ENCODE measurements around the gene MRLN. TPM values are rescaled to one million over a fixed set of nuclear protein-coding genes. Genes with fewer than 3 reads are reported as not detected.
"Not testable (repeated sequence)": the region's sequence is repeated elsewhere in the genome, so short reads cannot be mapped to it uniquely, and the experiment has no call there.

MRLN gene
- polyA plus RNA-seq, 2 donors, result not detected

DNA sequence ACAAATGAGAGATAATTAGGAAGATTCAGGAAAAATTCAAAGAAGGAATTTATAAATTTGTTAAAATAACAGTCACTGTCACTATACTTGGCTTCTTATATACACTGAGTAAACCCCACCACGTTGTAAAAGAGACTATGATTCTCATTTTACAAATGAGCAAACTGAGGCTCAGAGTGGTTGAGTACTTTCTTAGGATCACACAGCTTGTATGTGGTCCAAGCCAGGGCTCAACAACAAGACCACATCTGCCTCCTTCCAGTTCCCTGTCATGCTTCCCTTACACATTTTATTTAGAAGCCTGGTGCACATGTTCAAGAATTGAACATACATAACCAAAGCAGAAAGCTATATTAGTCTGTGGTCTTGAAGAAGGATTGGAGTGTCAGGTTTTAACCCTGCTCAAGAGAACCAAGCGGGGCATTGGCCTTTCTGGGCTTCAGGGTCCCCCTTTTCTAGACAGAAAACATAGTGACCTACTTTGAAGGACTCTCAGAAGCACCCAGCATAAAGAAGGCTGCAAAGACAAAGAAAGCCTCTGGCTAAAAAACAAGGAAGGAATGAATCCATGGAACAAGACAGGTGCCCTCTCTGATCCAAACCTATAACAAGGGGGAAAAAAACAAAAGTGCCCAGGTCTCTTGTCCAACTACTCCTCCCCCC lies 846 bp downstream of the MRLN start:
- H3K27ac ChIP-seq (ENCODE audit: low read depth in 2 of 2, low read length in 1 of 2), result no peak overlapping the region
- H3K27me3 ChIP-seq (ENCODE audit: control insufficient read depth in 1 of 2, insufficient read depth in 2 of 2, low read length in 2 of 2), result peaks cover 0 to 2% of the 10 kb centered on the region in 2 donors
- 65 to 69% methylated on average over 2 of the region's 2 CpGs for WGBS, 2 donors
- no peaks in the 10 kb centered on the region for H3K9me3 ChIP-seq (ENCODE audit: control insufficient read depth in 2 of 2, insufficient read depth in 1 of 2, low read depth in 1 of 2, low read length in 1 of 2)
- no peak overlapping the region for H3K4me3 ChIP-seq (ENCODE audit: low read depth in 1 of 2, low read length in 2 of 2)
- no peaks in the 10 kb centered on the region for H3K36me3 ChIP-seq (ENCODE audit: control insufficient read depth in 2 of 2, insufficient read depth in 2 of 2, low read length in 1 of 2)
- no peaks in the 10 kb centered on the region for H3K4me1 ChIP-seq (ENCODE audit: control insufficient read depth in 2 of 2, insufficient read depth in 2 of 2, low read length in 1 of 2)

DNA sequence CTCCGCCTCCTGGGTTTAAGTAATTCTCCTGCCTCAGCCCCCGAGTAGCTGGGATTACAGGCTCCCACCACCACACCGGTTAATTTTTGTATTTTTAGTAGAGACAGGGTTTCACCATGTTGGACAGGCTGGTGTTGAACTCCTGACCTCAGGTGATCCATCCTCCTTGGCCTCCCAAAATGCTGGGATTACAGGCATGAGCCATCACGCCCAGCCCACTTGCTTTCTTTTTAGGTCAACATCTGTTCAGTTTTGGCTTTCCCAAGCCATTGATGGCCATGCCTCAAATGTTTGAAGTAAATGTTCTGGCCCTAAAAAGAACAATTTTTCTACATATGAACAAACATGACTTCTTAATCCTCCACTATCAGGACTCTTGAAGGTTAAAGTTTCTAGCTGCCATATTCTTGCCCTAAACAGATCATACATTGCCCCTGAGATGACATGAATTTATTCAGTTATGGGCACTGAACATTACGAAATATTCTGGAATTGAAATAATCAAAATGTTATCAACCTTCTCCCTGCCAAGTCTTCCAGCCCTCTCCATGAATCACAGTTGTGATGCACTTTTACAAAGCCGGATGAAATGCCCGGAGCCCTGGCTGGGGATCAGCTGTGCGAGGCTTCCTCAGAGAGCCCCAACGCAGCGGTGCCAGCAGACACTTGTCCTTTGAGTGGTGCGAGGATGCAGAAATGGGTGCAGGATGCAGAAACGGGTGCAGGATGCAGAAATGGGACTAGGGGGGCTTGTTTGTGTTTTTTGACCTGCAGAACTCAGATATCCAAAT lies 2.9 kb downstream of the MRLN start:
- Histone ChIP-seq H3K36me3 (ENCODE audit: control insufficient read depth in 2 of 2, insufficient read depth in 2 of 2, low read length in 1 of 2) (no peaks in the 10 kb centered on the region), H3K4me1 (ENCODE audit: control insufficient read depth in 2 of 2, insufficient read depth in 2 of 2, low read length in 1 of 2) (no peaks in the 10 kb centered on the region), H3K27ac (ENCODE audit: low read depth in 2 of 2, low read length in 1 of 2) (no peak overlapping the region), H3K27me3 (ENCODE audit: control insufficient read depth in 1 of 2, insufficient read depth in 2 of 2, low read length in 2 of 2) (peaks cover 0 to 2% of the 10 kb centered on the region in 2 donors), H3K9me3 (ENCODE audit: control insufficient read depth in 2 of 2, insufficient read depth in 1 of 2, low read depth in 1 of 2, low read length in 1 of 2) (no peaks in the 10 kb centered on the region), H3K4me3 (ENCODE audit: low read depth in 1 of 2, low read length in 2 of 2) (no peak overlapping the region)
- WGBS, 2 donors, result 64 to 66% methylated on average over 12 of the region's 12 CpGs

DNA sequence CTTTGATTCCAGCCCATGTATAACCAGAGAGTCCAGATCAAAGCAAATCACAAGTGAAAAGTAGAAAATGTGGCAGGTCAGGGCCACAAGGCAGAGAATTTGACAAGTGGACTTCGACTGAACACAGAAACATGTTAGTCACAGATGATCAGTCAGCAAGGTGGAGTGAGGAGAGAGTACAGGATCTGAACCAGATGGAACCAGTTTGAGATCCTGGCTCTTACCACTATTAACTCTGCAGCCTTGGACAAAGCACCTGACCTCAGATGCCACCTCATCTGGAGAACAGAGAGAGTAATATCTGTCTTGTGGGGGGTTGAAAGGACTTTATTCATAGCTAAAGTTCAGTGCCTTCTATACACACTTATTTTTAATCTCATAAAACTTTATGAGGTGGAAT lies 4.4 kb downstream of the MRLN start:
- Histone ChIP-seq H3K27me3 (ENCODE audit: control insufficient read depth in 1 of 2, insufficient read depth in 2 of 2, low read length in 2 of 2) (peaks cover 0 to 2% of the 10 kb centered on the region in 2 donors), H3K9me3 (ENCODE audit: control insufficient read depth in 2 of 2, insufficient read depth in 1 of 2, low read depth in 1 of 2, low read length in 1 of 2) (peaks cover 0 to 4% of the 10 kb centered on the region in 2 donors), H3K4me1 (ENCODE audit: control insufficient read depth in 2 of 2, insufficient read depth in 2 of 2, low read length in 1 of 2) (no peaks in the 10 kb centered on the region), H3K4me3 (ENCODE audit: low read depth in 1 of 2, low read length in 2 of 2) (no peak overlapping the region), H3K27ac (ENCODE audit: low read depth in 2 of 2, low read length in 1 of 2) (no peak overlapping the region), H3K36me3 (ENCODE audit: control insufficient read depth in 2 of 2, insufficient read depth in 2 of 2, low read length in 1 of 2) (no peaks in the 10 kb centered on the region)
- 39 to 55% methylated on average over 1 of the region's 1 CpG for WGBS, 2 donors

DNA sequence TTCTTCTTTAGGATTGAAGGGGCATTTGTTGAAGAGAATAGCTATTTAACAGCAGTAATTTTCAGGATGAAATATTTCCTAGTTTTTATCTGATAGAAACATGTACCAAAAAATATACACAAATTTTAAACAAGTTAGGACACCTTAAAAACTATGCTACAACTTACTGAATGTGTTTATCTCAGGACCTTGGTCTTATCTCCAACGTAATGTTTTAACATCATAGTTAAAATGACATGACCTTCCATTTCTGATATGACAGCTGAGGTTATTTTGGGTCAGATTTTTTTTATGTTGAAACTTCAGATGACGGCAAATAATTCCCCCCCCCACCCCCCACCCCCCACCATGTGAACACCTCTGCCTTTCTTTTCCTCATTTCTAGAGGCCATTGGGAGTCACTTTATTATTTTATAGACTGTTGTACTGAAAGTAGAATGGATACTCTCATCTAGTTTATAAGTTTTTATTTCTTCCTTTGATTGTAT lies 8.0 kb downstream of the MRLN start:
- H3K36me3 ChIP-seq (ENCODE audit: control insufficient read depth in 2 of 2, insufficient read depth in 2 of 2, low read length in 1 of 2), result no peaks in the 10 kb centered on the region
- H3K9me3 ChIP-seq (ENCODE audit: control insufficient read depth in 2 of 2, insufficient read depth in 1 of 2, low read depth in 1 of 2, low read length in 1 of 2), result peaks cover 0 to 6% of the 10 kb centered on the region in 2 donors
- H3K27ac ChIP-seq (ENCODE audit: low read depth in 2 of 2, low read length in 1 of 2), result no peak overlapping the region
- WGBS, 2 donors, result 61 to 86% methylated on average over 2 of the region's 2 CpGs
- H3K4me3 ChIP-seq (ENCODE audit: low read depth in 1 of 2, low read length in 2 of 2), result no peak overlapping the region
- H3K27me3 ChIP-seq (ENCODE audit: control insufficient read depth in 1 of 2, insufficient read depth in 2 of 2, low read length in 2 of 2), result peaks cover 0 to 2% of the 10 kb centered on the region in 2 donors
- no peaks in the 10 kb centered on the region for H3K4me1 ChIP-seq (ENCODE audit: control insufficient read depth in 2 of 2, insufficient read depth in 2 of 2, low read length in 1 of 2)

DNA sequence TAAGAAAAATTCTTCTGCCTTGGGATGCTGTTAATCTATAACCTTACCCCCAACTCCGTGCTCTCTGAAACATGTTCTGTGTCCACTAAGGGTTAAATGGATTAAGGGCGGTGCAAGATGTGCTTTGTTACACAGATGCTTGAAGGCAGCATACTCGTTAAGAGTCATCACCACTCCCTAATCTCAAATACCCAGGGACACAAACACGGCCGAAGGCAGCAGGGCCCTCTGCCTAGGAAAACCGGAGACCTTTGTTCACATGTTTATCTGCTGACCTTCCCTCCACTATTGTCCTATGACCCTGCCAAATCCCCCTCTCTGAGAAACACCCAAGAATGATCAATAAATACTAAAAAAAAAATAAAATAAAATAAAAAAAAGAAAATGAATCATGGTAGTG lies 8.5 kb downstream of the MRLN start:
- not testable (repeated sequence) for H3K4me3 ChIP-seq (ENCODE audit: low read depth in 1 of 2, low read length in 2 of 2); H3K9me3 ChIP-seq (ENCODE audit: control insufficient read depth in 2 of 2, insufficient read depth in 1 of 2, low read depth in 1 of 2, low read length in 1 of 2); H3K4me1 ChIP-seq (ENCODE audit: control insufficient read depth in 2 of 2, insufficient read depth in 2 of 2, low read length in 1 of 2); H3K36me3 ChIP-seq (ENCODE audit: control insufficient read depth in 2 of 2, insufficient read depth in 2 of 2, low read length in 1 of 2); H3K27me3 ChIP-seq (ENCODE audit: control insufficient read depth in 1 of 2, insufficient read depth in 2 of 2, low read length in 2 of 2); H3K27ac ChIP-seq (ENCODE audit: low read depth in 2 of 2, low read length in 1 of 2)
- WGBS, 2 donors, result 49 to 53% methylated on average over 6 of the region's 6 CpGs

DNA sequence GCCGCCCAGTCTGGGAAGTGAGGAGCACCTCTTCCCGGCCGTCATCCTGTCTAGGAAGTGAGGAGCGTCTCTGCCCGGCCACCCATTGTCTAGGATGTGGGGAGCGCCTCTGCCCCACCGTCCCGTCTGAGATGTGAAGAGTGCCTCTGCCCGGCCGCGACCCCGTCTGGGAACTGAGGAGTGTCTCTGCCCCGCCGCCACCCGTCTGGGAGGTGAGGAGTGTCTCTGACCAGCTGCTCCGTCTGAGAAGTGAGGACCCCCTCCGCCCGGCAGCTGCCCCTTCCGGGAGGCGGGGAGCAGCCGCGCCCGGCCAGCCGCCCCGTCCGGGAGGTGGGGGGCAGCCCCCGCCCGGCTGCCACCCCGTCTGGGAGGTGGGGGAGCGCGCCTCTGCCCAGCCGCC lies 9.1 kb downstream of the MRLN start:
- WGBS, 2 donors, result 93 to 95% methylated on average over 32 of the region's 32 CpGs
- H3K9me3 ChIP-seq (ENCODE audit: control insufficient read depth in 2 of 2, insufficient read depth in 1 of 2, low read depth in 1 of 2, low read length in 1 of 2); H3K4me3 ChIP-seq (ENCODE audit: low read depth in 1 of 2, low read length in 2 of 2); H3K27ac ChIP-seq (ENCODE audit: low read depth in 2 of 2, low read length in 1 of 2); H3K36me3 ChIP-seq (ENCODE audit: control insufficient read depth in 2 of 2, insufficient read depth in 2 of 2, low read length in 1 of 2); H3K4me1 ChIP-seq (ENCODE audit: control insufficient read depth in 2 of 2, insufficient read depth in 2 of 2, low read length in 1 of 2); H3K27me3 ChIP-seq (ENCODE audit: control insufficient read depth in 1 of 2, insufficient read depth in 2 of 2, low read length in 2 of 2): not testable (repeated sequence)

DNA sequence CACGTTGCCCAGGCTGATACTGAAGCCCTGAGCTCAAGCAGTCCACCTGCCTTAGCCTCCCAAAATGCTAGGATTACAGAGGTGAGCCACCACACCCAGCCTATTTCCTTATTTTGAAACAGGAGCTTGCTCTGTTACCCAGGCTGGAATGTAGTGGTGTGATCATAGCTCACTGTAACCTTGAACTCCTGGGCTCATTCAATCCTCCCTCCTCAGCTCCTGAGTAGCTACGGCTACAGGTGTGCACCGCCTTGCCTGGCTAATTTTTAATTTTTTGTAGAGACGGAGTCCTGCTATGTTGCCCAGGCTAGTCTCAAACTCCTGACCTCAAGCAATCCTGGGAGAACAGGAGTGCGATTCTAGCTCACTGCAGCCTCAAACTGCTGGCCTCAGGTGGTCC lies 11.7 kb downstream of the MRLN start:
- Histone ChIP-seq H3K4me3 (ENCODE audit: low read depth in 1 of 2, low read length in 2 of 2) (no peak overlapping the region), H3K4me1 (ENCODE audit: control insufficient read depth in 2 of 2, insufficient read depth in 2 of 2, low read length in 1 of 2) (no peaks in the 10 kb centered on the region), H3K27ac (ENCODE audit: low read depth in 2 of 2, low read length in 1 of 2) (peak overlapping the region in 1 of 2 donors; percentile 45), H3K27me3 (ENCODE audit: control insufficient read depth in 1 of 2, insufficient read depth in 2 of 2, low read length in 2 of 2) (no peaks in the 10 kb centered on the region), H3K9me3 (ENCODE audit: control insufficient read depth in 2 of 2, insufficient read depth in 1 of 2, low read depth in 1 of 2, low read length in 1 of 2) (peaks cover under 1 to 6% of the 10 kb centered on the region in 2 donors), H3K36me3 (ENCODE audit: control insufficient read depth in 2 of 2, insufficient read depth in 2 of 2, low read length in 1 of 2) (no peaks in the 10 kb centered on the region)
- WGBS, 2 donors, result 82 to 87% methylated on average over 5 of the region's 5 CpGs

DNA sequence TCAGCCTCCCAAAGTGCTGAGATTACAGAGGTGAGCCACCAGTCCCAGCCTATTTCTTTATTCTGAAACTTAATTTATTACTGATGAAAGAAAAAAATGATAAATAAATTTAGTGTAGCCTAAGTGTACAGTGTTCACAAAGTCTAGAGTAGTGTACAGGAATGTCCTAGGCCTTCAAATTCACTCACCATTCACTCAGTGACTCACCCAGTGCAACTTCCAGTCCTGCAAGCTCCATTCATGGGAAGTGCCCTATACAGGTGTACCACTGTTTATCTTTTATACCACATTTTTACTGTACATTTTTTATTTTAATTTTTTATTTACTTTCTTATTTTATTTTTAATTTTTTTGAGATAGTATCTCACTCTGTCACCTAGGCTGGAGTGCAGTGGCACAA lies 12.2 kb downstream of the MRLN start:
- Histone ChIP-seq H3K9me3 (ENCODE audit: control insufficient read depth in 2 of 2, insufficient read depth in 1 of 2, low read depth in 1 of 2, low read length in 1 of 2) (peaks cover 2 to 6% of the 10 kb centered on the region in 2 donors), H3K27me3 (ENCODE audit: control insufficient read depth in 1 of 2, insufficient read depth in 2 of 2, low read length in 2 of 2) (no peaks in the 10 kb centered on the region), H3K4me1 (ENCODE audit: control insufficient read depth in 2 of 2, insufficient read depth in 2 of 2, low read length in 1 of 2) (no peaks in the 10 kb centered on the region), H3K4me3 (ENCODE audit: low read depth in 1 of 2, low read length in 2 of 2) (no peak overlapping the region), H3K36me3 (ENCODE audit: control insufficient read depth in 2 of 2, insufficient read depth in 2 of 2, low read length in 1 of 2) (no peaks in the 10 kb centered on the region), H3K27ac (ENCODE audit: low read depth in 2 of 2, low read length in 1 of 2) (peak overlapping the region in 1 of 2 donors; percentile 53)

DNA sequence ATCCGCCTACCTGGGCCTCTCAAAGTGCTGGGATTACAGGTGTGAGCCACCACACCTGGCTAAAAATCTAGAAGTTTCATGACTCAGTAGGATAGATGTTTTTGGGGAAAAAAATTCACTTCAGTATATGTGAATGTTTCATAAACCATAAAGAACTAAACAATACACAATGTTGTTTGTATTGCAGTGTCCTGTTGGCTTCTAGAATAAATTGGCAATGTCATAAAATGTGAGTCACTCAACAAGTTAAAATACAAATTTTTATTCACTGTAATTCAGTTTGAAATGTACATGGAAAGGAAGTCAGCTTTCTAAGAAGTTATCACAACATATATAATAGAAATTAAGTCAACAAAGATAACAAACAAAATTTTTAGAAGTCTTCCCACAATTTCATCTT lies 16.5 kb downstream of the MRLN start:
- Histone ChIP-seq H3K27me3 (ENCODE audit: control insufficient read depth in 1 of 2, insufficient read depth in 2 of 2, low read length in 2 of 2) (no peaks in the 10 kb centered on the region), H3K4me1 (ENCODE audit: control insufficient read depth in 2 of 2, insufficient read depth in 2 of 2, low read length in 1 of 2) (no peaks in the 10 kb centered on the region), H3K36me3 (ENCODE audit: control insufficient read depth in 2 of 2, insufficient read depth in 2 of 2, low read length in 1 of 2) (no peaks in the 10 kb centered on the region), H3K9me3 (ENCODE audit: control insufficient read depth in 2 of 2, insufficient read depth in 1 of 2, low read depth in 1 of 2, low read length in 1 of 2) (peaks cover 2% of the 10 kb centered on the region in 2 donors), H3K4me3 (ENCODE audit: low read depth in 1 of 2, low read length in 2 of 2) (no peak overlapping the region), H3K27ac (ENCODE audit: low read depth in 2 of 2, low read length in 1 of 2) (no peak overlapping the region)
- 91 to 94% methylated on average over 1 of the region's 1 CpG for WGBS, 2 donors

DNA sequence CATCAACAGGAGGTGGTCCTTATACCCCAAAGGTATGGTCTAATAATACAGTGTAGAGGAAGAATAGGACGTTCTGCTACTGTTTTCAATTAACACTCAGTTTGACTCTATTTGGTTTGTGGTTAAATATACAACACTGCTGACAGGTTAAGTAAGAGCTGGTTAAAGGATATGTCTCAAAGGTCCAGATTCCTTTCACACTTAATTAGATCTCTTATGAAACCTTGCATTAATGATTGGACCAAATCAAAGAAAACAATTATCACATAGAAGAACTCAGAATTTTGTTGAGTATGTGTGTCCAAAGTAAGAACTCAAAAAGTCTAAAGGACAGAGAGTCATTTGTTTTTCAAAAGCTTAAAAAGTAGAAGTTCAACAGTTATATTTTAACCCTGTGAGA lies 18.0 kb downstream of the MRLN start:
- Histone ChIP-seq H3K27ac (ENCODE audit: low read depth in 2 of 2, low read length in 1 of 2) (no peak overlapping the region), H3K9me3 (ENCODE audit: control insufficient read depth in 2 of 2, insufficient read depth in 1 of 2, low read depth in 1 of 2, low read length in 1 of 2) (peaks cover 0 to 2% of the 10 kb centered on the region in 2 donors), H3K4me3 (ENCODE audit: low read depth in 1 of 2, low read length in 2 of 2) (no peak overlapping the region), H3K27me3 (ENCODE audit: control insufficient read depth in 1 of 2, insufficient read depth in 2 of 2, low read length in 2 of 2) (no peaks in the 10 kb centered on the region), H3K4me1 (ENCODE audit: control insufficient read depth in 2 of 2, insufficient read depth in 2 of 2, low read length in 1 of 2) (no peaks in the 10 kb centered on the region), H3K36me3 (ENCODE audit: control insufficient read depth in 2 of 2, insufficient read depth in 2 of 2, low read length in 1 of 2) (no peaks in the 10 kb centered on the region)
- 42 to 53% methylated on average over 1 of the region's 1 CpG for WGBS, 2 donors

Data from esophagus (tissue), 2 donors.